H9 (cell line): Measurements from ENCODE around the gene ZNF124. TPM values are rescaled to one million over a fixed set of nuclear protein-coding genes. Genes with fewer than 3 reads are reported as not detected.
A peak's percentile ranks its signal among the peaks of the same experiment; 100 is the strongest.

Experiments used
- DNase-seq: peaks from one replicate; pipeline ENCODE4 v3.0.0-alpha.2; 2017
- H2AFZ ChIP-seq: one replicate; pipeline ENCODE4 v1.6.1; 2013; ENCODE audit warnings: mild to moderate bottlenecking, low read length, control low read depth, moderate library complexity
- H2AK5ac ChIP-seq: 2 replicates; pipeline ENCODE4 v1.6.1; 2013; ENCODE audit warnings: low read length, control low read depth, mixed read lengths; ENCODE audit not compliant: insufficient read length
- H2BK120ac ChIP-seq: one replicate; pipeline ENCODE4 v1.6.1; 2013; ENCODE audit warnings: low read depth, mild to moderate bottlenecking, low read length, control low read depth, inconsistent platforms; ENCODE audit not compliant: poor library complexity, severe bottlenecking
- H2BK12ac ChIP-seq: 2 replicates; pipeline ENCODE4 v1.6.1; 2013; ENCODE audit warnings: low read length, control low read depth, mixed read lengths, low read depth; ENCODE audit not compliant: insufficient read length
- H2BK15ac ChIP-seq: 2 replicates; pipeline ENCODE4 v1.6.1; 2013; ENCODE audit warnings: low read depth, low read length, control low read depth
- H2BK20ac ChIP-seq: one replicate; pipeline ENCODE4 v1.6.1; 2013; ENCODE audit warnings: low read depth, mild to moderate bottlenecking, low read length, control low read depth, inconsistent platforms; ENCODE audit not compliant: poor library complexity, severe bottlenecking
- H2BK5ac ChIP-seq: 2 replicates; pipeline ENCODE4 v1.6.1; 2013; ENCODE audit warnings: low read length, control low read depth, mixed read lengths; ENCODE audit not compliant: insufficient read length
- H3K14ac ChIP-seq: 2 replicates; pipeline ENCODE4 v1.6.1; 2013; ENCODE audit warnings: low read length, control low read depth; ENCODE audit not compliant: insufficient read depth
- H3K18ac ChIP-seq: 2 replicates; pipeline ENCODE4 v1.6.1; 2013; ENCODE audit warnings: low read depth, mild to moderate bottlenecking, mixed read lengths, low read length, control low read depth; ENCODE audit not compliant: insufficient read length
- H3K23ac ChIP-seq: 2 replicates; pipeline ENCODE4 v1.6.1; 2013; ENCODE audit warnings: low read length, control low read depth, mixed read lengths, low read depth; ENCODE audit not compliant: insufficient read length
- H3K23me2 ChIP-seq: 2 replicates; pipeline ENCODE4 v1.6.1; 2013; ENCODE audit warnings: low read depth, mild to moderate bottlenecking, mixed read lengths, low read length, control low read depth; ENCODE audit not compliant: insufficient read length, poor library complexity, severe bottlenecking
- H3K27ac ChIP-seq: 2 replicates; pipeline ENCODE4 v1.5.1; 2013; ENCODE audit warnings: low read length, control low read depth, mixed read lengths, low read depth; ENCODE audit not compliant: insufficient read length
- H3K27me3 ChIP-seq: 2 replicates; pipeline ENCODE4 v1.6.1; 2013; ENCODE audit warnings: low read length, control low read depth, inconsistent platforms; ENCODE audit not compliant: insufficient read depth
- H3K4ac ChIP-seq: 2 replicates; pipeline ENCODE4 v1.6.1; 2013; ENCODE audit warnings: low read depth, mild to moderate bottlenecking, control low read depth, inconsistent platforms, low read length, moderate library complexity
- H3K4me1 ChIP-seq: 2 replicates; pipeline ENCODE4 v1.6.1; 2013; ENCODE audit warnings: low read length, control low read depth, inconsistent platforms; ENCODE audit not compliant: insufficient read depth
- H3K4me2 ChIP-seq: 2 replicates; pipeline ENCODE4 v1.6.1; 2013; ENCODE audit warnings: low read length, control low read depth, mixed read lengths; ENCODE audit not compliant: insufficient read length, insufficient read depth
- H3K56ac ChIP-seq: 2 replicates; pipeline ENCODE4 v1.6.1; 2013; ENCODE audit warnings: low read depth, mild to moderate bottlenecking, mixed read lengths, low read length, control low read depth; ENCODE audit not compliant: insufficient read length
- H3K79me1 ChIP-seq: 2 replicates; pipeline ENCODE4 v1.6.1; 2013; ENCODE audit warnings: low read depth, mild to moderate bottlenecking, moderate library complexity, low read length, control low read depth, inconsistent platforms; ENCODE audit not compliant: insufficient read depth, poor library complexity, severe bottlenecking
- H3K79me2 ChIP-seq: 2 replicates; pipeline ENCODE4 v1.6.1; 2013; ENCODE audit warnings: low read length, control low read depth, inconsistent platforms; ENCODE audit not compliant: insufficient read depth
- H3K9ac ChIP-seq: 2 replicates; pipeline ENCODE4 v1.6.1; 2013; ENCODE audit warnings: low read length, control low read depth, mixed read lengths; ENCODE audit not compliant: insufficient read length; ENCODE audit errors: extremely low read depth
- H3K9me3 ChIP-seq: one replicate; pipeline ENCODE4 v1.6.1; 2013; ENCODE audit warnings: low read depth, low read length, inconsistent platforms; ENCODE audit not compliant: control insufficient read depth
- H3T11ph ChIP-seq: one replicate; pipeline ENCODE4 v1.6.1; 2013; ENCODE audit warnings: mild to moderate bottlenecking, low read length, control low read depth, inconsistent platforms
- H4K20me1 ChIP-seq: one replicate; pipeline ENCODE4 v1.6.1; 2013; ENCODE audit not compliant: control insufficient read depth, insufficient read length, insufficient read depth
- H4K5ac ChIP-seq: 2 replicates; pipeline ENCODE4 v1.6.1; 2013; ENCODE audit warnings: low read depth, mild to moderate bottlenecking, mixed read lengths, low read length, control low read depth; ENCODE audit not compliant: insufficient read length
- H4K8ac ChIP-seq: replicated peaks from 2 replicates; pipeline ENCODE4 v1.6.1; 2013; ENCODE audit warnings: low read length, control low read depth, mixed read lengths, low read depth; ENCODE audit not compliant: insufficient read length
- H4K91ac ChIP-seq: 2 replicates; pipeline ENCODE4 v1.6.1; 2013; ENCODE audit warnings: low read depth, mild to moderate bottlenecking, moderate library complexity, mixed read lengths, low read length, control low read depth; ENCODE audit not compliant: insufficient read length
- H3K27ac Mint-ChIP-seq, 3 experiments: 2 replicates in 2 of 3; 3 replicates in 1 of 3; pipeline ENCODE4 v1.8.0; 2020 to 2021; ENCODE audit warnings: mixed read lengths in 3 of 3, mild to moderate bottlenecking in 1 of 3, moderate library complexity in 1 of 3
- H3K27me3 Mint-ChIP-seq: 2 replicates; pipeline ENCODE4 v1.8.0; 2021; ENCODE audit warnings: low read depth, mild to moderate bottlenecking, moderate library complexity, mixed read lengths
- H3K36me3 Mint-ChIP-seq, 3 experiments: 2 replicates in 2 of 3; 3 replicates in 1 of 3; pipeline ENCODE4 v1.8.0; 2020 to 2021; ENCODE audit warnings: low read depth in 3 of 3, mixed read lengths in 3 of 3; ENCODE audit not compliant: insufficient read depth in 1 of 3
- H3K4me1 Mint-ChIP-seq, 2 experiments: 2 replicates each; pipeline ENCODE4 v1.8.0; 2020; ENCODE audit warnings: mixed read lengths in 2 of 2
- H3K4me3 Mint-ChIP-seq, 2 experiments: 2 replicates in 1 of 2; 3 replicates in 1 of 2; pipeline ENCODE4 v1.8.0; 2020 to 2021; ENCODE audit warnings: mild to moderate bottlenecking in 2 of 2, mixed read lengths in 2 of 2, moderate library complexity in 1 of 2
- H3K9me3 Mint-ChIP-seq, 2 experiments: 2 replicates in 1 of 2; 3 replicates in 1 of 2; pipeline ENCODE4 v1.8.0; 2020; ENCODE audit warnings: mild to moderate bottlenecking in 2 of 2, mixed read lengths in 2 of 2, moderate library complexity in 1 of 2
- WGBS: extraction: QIAGEN DNeasy Blood & Tissue Kit; methylation state at CpG from one replicate; pipeline ENCODE4 v1.1.7; 2013; ENCODE audit warnings: missing lambda C conversion rate, low lambda C conversion rate, mixed read lengths; ENCODE audit not compliant: insufficient read length; ENCODE audit errors: extremely low coverage; 5-methylcytosine and 5-hydroxymethylcytosine counted together
- total RNA-seq: library from RNA; stranded (reverse); gene quantifications from 2 replicates; pipeline ENCODE4 v1.2.1, GENCODE V29; 2021
- TF ChIP-seq, protein P1 (sequence below): fragments of 200-600 bp; sonication (generic); conservative IDR thresholded peaks from 3 replicates; pipeline ENCODE4 v1.8.0; 2021; ENCODE audit warnings: antibody characterized with exemption, mild to moderate bottlenecking

ZNF124 gene
- total RNA-seq, 1 experiment from 2014 or later: 50.6 TPM

DNA sequence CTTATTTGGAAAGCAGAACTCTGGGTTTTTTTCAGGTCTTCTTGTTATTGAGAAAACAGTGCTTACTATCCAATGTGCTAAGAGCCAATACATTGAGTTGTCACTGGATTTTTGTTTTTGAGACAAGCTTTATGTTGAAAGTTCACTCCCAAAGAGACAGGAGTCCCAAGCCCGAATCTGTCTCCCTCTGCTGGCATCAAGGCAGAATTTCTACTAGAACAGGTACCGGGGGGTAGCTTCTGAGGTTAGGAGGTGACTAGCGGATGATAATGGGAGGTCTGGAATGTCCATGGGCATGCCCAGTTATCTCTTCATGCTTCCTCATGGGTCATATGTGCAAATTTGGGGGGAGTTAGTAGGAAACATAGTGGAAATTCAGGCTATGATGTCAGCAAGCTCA, 25.1 kb downstream of the ZNF124 start:
- DNase-seq: no peak
- Histone ChIP-seq H3K79me1 (no peaks in the 10 kb centered on the region), H4K5ac (no peak overlapping the region), H3K23ac (no peak overlapping the region), H3K4ac (no peak overlapping the region), H3K23me2 (no peaks in the 10 kb centered on the region), H3K4me2 (no peak overlapping the region), H3K79me2 (no peaks in the 10 kb centered on the region), H4K91ac (no peak overlapping the region), H4K20me1 (no peaks in the 10 kb centered on the region), H3K27me3 (no peaks in the 10 kb centered on the region), H2BK12ac (no peak overlapping the region), H3K27ac (no peak overlapping the region), H3K9me3 (no peaks in the 10 kb centered on the region), H4K8ac (no peak overlapping the region), H3T11ph (no peak overlapping the region), H2AK5ac (no peak overlapping the region), H2BK120ac (no peak overlapping the region), H2BK15ac (no peak overlapping the region), H3K4me1 (no peaks in the 10 kb centered on the region), H3K56ac (no peak overlapping the region), H3K18ac (no peak overlapping the region), H2AFZ (no peak overlapping the region), H3K14ac (no peak overlapping the region), H3K9ac (no peak overlapping the region), H2BK5ac (no peak overlapping the region), H2BK20ac (no peak overlapping the region)
- Mint-ChIP-seq H3K4me3 (no peak overlapping the region), H3K27ac (no peak overlapping the region), H3K27me3 (no peaks in the 10 kb centered on the region), H3K4me1 (peaks cover 5 to 8% of the 10 kb centered on the region in 2 experiments), H3K9me3 (peaks cover 35 to 49% of the 10 kb centered on the region in 2 experiments), H3K36me3 (peaks cover 46 to 77% (median 70%) of the 10 kb centered on the region in 3 experiments)
- no CpG with 5 or more reads among the region's 3 CpGs for WGBS
- TF ChIP-seq, protein P1, sequence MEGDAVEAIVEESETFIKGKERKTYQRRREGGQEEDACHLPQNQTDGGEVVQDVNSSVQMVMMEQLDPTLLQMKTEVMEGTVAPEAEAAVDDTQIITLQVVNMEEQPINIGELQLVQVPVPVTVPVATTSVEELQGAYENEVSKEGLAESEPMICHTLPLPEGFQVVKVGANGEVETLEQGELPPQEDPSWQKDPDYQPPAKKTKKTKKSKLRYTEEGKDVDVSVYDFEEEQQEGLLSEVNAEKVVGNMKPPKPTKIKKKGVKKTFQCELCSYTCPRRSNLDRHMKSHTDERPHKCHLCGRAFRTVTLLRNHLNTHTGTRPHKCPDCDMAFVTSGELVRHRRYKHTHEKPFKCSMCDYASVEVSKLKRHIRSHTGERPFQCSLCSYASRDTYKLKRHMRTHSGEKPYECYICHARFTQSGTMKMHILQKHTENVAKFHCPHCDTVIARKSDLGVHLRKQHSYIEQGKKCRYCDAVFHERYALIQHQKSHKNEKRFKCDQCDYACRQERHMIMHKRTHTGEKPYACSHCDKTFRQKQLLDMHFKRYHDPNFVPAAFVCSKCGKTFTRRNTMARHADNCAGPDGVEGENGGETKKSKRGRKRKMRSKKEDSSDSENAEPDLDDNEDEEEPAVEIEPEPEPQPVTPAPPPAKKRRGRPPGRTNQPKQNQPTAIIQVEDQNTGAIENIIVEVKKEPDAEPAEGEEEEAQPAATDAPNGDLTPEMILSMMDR: peak; percentile 73
